ENCODE measurements around the gene TRMT112.

- TF ChIP-seq, protein P1, sequence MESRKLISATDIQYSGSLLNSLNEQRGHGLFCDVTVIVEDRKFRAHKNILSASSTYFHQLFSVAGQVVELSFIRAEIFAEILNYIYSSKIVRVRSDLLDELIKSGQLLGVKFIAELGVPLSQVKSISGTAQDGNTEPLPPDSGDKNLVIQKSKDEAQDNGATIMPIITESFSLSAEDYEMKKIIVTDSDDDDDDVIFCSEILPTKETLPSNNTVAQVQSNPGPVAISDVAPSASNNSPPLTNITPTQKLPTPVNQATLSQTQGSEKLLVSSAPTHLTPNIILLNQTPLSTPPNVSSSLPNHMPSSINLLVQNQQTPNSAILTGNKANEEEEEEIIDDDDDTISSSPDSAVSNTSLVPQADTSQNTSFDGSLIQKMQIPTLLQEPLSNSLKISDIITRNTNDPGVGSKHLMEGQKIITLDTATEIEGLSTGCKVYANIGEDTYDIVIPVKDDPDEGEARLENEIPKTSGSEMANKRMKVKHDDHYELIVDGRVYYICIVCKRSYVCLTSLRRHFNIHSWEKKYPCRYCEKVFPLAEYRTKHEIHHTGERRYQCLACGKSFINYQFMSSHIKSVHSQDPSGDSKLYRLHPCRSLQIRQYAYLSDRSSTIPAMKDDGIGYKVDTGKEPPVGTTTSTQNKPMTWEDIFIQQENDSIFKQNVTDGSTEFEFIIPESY (IDR thresholded peaks at IDR 0.05) = no peak
- TF ChIP-seq, protein P2, sequence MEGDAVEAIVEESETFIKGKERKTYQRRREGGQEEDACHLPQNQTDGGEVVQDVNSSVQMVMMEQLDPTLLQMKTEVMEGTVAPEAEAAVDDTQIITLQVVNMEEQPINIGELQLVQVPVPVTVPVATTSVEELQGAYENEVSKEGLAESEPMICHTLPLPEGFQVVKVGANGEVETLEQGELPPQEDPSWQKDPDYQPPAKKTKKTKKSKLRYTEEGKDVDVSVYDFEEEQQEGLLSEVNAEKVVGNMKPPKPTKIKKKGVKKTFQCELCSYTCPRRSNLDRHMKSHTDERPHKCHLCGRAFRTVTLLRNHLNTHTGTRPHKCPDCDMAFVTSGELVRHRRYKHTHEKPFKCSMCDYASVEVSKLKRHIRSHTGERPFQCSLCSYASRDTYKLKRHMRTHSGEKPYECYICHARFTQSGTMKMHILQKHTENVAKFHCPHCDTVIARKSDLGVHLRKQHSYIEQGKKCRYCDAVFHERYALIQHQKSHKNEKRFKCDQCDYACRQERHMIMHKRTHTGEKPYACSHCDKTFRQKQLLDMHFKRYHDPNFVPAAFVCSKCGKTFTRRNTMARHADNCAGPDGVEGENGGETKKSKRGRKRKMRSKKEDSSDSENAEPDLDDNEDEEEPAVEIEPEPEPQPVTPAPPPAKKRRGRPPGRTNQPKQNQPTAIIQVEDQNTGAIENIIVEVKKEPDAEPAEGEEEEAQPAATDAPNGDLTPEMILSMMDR (IDR thresholded peaks at IDR 0.05; ENCODE audit: low read depth, low read length, missing input control) = no peak
- TF ChIP-seq JUND (IDR thresholded peaks at IDR 0.05) = no peak
- TF ChIP-seq ATF3 (IDR thresholded peaks at IDR 0.05) = no peak
- no peak for TF ChIP-seq TAF1 (conservative IDR thresholded peaks at IDR 0.05)
- TF ChIP-seq REST (IDR thresholded peaks at IDR 0.05) = no peak
- TF ChIP-seq, protein P3, sequence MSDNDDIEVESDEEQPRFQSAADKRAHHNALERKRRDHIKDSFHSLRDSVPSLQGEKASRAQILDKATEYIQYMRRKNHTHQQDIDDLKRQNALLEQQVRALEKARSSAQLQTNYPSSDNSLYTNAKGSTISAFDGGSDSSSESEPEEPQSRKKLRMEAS (IDR thresholded peaks at IDR 0.05) = no peak
- no peak for TF ChIP-seq GABPA (IDR thresholded peaks at IDR 0.05 in 1 of 2, conservative IDR thresholded peaks at IDR 0.05 in 1 of 2)
- TF ChIP-seq YY1 (IDR thresholded peaks at IDR 0.05) = no peak
- no peak for TF ChIP-seq HNF4G (IDR thresholded peaks at IDR 0.05)
- no peak for TF ChIP-seq RAD21 (IDR thresholded peaks at IDR 0.05)
- no peak for TF ChIP-seq EGR1 (IDR thresholded peaks at IDR 0.05; ENCODE audit: low read depth in 2 of 2)
- TF ChIP-seq HNF4A (conservative IDR thresholded peaks at IDR 0.05) = no peak
Measured at GRCh38 chr11:64327993-64328392, 10.6 kb upstream of the TRMT112 start.

Data from liver (tissue), 3 donors.